DMS53 treated with DMSO at 0.1 percent for 48 hours (cell line): ENCODE data around the gene ZNF862.
A peak's percentile ranks its signal among the peaks of the same experiment; 100 is the strongest.

ENCODE experiments used
- DNase-seq: peaks from one replicate; lab custom pipeline; 2025; ENCODE audit not compliant: unreplicated experiment; lab: John Stamatoyannopoulos, UW

ZNF862 gene

DNA sequence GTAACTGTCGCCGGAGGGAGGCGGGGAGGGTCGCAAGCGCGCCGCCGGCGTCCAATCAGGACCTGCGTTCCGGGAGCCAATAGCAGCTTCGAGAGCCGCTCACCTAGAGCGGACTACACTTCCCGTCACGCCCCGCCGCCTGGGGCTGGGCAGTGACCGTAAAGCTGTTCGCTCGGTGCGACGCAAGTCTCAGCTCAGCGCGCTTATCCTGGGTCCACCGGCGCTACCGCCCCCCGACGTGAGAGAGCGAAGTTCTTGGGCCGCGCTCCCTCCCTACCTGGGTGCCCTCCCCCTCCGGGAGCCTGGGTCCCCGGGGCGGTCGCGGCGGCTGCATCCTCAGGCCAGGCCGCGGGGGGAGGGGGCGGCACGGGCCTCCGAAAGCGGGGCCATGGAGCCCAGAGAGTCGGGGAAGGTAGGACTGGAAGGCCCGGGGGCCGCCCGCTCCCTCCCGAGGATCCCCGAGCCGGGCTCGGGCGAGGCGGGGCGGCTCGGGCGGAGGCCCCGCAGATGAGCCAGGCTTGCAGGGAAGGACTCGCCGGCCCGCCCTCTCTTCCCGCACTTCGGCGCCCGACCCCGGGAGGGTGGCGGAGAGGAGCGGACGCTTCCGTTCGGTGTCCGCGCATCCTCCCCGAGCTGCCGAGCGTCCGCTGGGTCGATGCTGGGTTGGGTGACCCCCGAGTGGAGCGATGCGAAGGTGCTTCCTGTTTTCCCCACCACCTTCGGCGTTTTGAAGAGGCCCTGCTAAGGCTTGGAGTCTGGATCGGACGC lies at the start of gene ZNF862:
ZNF862 (plus strand) TSS at position 152 of the 768 bp plus-strand sequence; CDS start at position 389, 237 bp downstream.
- peak; percentile 98 for DNase-seq

GRCh38 chr7:149789101-149789500 lies 49.1 kb upstream of the ZNF862 start:
- no peak for DNase-seq

GRCh38 chr7:149790146-149790548 lies 48.0 kb upstream of the ZNF862 start:
- DNase-seq, result peak; percentile 37

DNA sequence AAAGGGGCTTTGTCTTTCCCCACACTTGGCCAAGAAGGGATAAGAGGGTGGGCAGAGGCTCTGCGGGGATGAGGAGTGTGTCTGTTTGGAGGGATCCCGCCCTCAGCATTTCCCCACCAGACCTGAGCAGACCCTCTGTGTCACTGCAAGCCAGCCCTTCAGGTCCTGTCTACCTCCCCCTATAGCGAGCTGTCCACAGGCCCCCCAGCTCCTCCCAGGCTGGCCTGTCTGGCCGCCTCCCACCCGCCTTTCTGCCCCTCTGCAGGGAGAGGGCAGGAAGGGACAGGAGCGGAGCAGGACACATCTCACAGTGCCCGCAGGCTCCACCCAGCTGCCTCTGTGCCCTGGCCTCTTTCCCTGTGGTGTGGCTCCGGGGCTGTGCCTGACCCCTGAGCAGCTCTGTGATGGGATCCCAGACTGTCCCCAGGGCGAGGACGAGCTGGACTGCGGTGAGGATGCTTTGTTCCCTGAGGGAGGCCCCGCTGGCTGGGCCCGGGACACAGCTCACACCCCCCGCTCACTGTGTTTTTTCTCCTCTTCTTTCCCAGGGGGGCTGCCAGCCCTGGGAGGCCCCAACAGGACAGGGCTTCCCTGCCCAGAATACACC lies 47.3 kb upstream of the ZNF862 start:
- DNase-seq, result no peak

DNA sequence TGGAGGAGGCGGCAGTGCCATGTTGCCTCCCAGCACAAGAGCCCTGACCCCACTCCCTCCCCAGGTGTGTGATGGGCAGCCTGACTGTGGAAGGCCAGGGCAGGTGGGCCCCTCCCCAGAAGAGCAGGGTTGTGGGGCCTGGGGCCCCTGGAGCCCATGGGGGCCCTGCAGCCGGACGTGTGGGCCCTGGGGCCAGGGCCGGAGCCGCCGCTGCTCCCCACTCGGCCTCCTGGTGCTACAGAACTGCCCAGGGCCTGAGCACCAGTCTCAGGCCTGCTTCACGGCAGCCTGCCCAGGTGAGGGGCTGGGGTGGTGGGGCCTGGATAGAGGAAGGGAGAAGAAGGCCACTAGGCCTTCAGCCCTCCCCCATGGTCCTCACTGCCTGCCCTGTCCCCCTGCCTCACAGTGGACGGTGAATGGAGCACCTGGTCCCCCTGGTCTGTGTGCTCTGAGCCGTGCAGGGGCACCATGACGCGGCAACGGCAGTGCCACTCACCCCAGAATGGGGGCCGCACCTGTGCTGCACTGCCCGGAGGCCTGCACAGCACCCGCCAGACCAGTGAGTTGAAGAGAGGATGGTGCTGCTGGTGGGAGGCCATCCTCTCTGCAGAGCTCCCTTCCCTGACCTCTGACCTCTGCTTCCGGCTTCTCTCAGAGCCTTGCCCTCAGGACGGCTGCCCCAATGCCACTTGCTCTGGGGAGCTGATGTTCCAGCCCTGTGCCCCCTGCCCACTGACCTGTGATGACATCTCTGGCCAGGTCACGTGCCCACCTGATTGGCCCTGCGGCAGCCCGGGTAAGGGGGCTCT lies 46.6 kb upstream of the ZNF862 start:
- DNase-seq, result no peak

GRCh38 chr7:149792220-149792595 lies 46.0 kb upstream of the ZNF862 start:
- DNase-seq, result no peak

- DNase-seq, result no peak
Measured at GRCh38 chr7:149793261-149793660, 44.9 kb upstream of the ZNF862 start.

- DNase-seq, result peak; percentile 20
Measured at GRCh38 chr7:149794661-149795060, 43.5 kb upstream of the ZNF862 start.

DNA sequence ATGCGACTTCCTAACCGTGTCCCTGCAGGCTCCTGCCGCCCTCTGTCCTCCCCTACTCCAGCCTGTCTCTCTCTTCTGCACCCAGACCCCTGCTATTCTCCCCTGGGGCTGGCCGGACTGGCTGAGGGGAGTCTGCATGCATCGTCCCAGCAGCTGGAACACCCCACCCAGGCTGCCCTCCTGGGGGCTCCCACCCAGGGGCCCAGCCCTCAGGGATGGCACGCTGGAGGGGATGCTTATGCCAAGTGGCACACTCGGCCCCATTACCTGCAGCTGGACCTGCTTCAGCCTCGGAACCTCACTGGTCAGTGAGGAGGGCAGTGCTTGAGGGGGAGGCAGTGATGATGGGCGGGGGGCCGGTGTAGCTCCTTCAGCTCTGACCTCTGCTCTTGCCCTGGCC lies 43.0 kb upstream of the ZNF862 start:
- DNase-seq, result no peak

- DNase-seq, result no peak
Measured at GRCh38 chr7:149796287-149796860, 41.8 kb upstream of the ZNF862 start.

GRCh38 chr7:149797771-149798170 lies 40.4 kb upstream of the ZNF862 start:
- no peak for DNase-seq

DNA sequence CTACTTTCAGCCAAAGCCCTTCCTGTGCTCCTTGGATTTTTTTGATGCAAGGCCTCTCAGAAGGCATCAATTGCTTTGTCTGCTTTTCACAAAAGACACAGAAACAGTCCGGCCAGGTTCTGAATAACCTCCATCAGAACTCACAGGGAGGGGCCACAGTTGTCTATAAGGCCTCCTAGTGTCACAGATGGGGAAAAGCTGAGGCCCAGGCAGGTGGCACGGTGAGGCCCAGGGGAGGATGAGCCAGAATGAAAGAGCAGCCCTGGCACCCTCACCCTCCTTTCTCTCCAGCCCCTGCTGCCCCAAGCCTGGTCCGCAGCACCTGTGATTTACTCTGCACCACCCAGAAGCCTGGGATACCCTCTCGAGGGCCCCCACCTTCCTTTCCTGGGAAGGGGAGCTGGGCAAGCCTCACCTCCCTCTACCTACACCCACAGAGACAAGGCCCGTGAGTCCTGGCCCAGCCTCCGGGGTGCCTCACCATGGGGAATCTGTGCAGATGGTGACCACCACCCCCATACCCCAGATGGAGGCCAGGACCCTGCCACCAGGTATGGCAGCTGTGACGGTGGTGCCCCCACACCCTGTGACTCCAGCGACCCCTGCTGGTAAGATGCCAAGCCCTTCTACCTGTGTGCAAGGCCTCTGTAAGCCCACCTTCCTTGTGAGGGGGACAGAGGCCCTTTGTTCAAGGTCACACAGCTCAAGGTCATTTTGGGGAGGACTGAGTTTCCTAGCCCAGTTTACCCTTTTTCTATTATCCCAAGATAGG lies 38.6 kb upstream of the ZNF862 start:
- DNase-seq, result no peak

DNA sequence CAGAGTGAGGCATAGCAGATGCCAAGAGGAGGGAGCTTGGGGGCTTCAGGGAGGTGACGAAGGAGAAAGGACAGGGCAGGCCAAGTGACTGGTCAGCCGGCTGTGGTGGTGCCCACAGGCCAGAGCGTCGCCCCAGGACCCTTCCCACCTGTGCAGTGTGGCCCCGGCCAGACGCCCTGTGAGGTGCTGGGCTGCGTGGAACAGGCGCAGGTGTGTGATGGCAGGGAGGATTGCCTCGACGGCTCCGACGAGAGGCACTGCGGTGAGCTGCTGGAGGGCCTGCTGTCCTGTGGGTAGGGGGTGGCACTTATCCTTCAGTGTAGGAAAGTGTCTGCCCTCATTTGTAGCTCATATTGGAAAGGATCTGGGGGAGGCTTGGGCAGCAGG lies 38.0 kb upstream of the ZNF862 start:
- DNase-seq, result no peak

DNA sequence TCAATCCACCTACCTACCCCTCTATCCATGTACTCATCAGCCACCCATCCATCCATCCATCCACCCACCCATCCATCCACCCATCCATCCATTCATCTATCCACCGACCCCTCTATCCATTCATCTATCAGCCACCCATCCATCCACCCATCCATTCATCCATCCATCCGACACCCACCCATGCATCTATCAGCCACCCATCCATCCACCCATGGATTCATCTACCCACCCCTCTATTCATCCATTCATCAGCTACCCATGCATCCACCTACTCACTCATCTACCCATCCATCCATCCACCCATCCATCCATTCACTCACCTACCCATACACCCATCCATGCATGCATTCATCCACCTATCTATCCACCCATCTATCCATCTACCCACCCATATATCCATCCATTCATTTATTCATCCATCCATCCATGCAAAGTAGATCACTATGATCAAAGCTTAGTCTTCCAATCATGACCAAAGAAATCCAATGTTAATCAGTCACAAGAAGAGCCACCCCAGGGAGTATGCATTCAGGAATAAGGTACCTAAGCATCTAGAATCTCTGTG lies 37.1 kb upstream of the ZNF862 start:
- DNase-seq, result no peak

- DNase-seq, result no peak
Measured at GRCh38 chr7:149801816-149802215, 36.4 kb upstream of the ZNF862 start.

DNA sequence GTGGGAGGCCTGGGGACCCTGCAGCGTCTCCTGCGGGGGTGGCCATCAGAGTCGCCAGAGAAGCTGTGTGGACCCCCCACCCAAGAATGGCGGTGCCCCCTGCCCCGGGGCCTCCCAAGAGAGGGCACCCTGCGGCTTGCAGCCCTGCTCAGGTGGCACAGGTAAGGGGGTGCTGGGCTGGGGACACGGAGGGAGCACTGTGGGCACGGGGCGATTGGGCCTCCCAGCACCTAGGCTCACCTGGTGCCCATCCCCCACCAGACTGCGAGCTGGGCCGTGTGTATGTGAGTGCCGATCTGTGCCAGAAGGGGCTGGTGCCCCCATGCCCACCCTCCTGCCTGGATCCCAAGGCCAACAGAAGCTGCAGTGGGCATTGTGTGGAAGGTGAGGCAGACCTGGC lies 35.2 kb upstream of the ZNF862 start:
- DNase-seq, result no peak

GRCh38 chr7:149803551-149804074 lies 34.6 kb upstream of the ZNF862 start:
- no peak for DNase-seq

- no peak for DNase-seq
Measured at GRCh38 chr7:149804106-149804505, 34.1 kb upstream of the ZNF862 start.

- DNase-seq, result no peak
Measured at GRCh38 chr7:149806726-149807125, 31.4 kb upstream of the ZNF862 start.

GRCh38 chr7:149808311-149808710 lies 29.9 kb upstream of the ZNF862 start:
- DNase-seq, result no peak
